Mammary epithelial cell (primary cell): ENCODE data around the gene KIFC3.

Experiments used
- EZH2 ChIP-seq: IDR thresholded peaks from 2 replicates; pipeline ENCODE4 v1.6.1; 2012; ENCODE audit warnings: low read length, inconsistent platforms, borderline replicate concordance
- TF ChIP-seq, protein P1 (sequence below), 2 donors: IDR thresholded peaks in 1 of 2; conservative IDR thresholded peaks in 1 of 2; 2 replicates each; pipeline ENCODE4 v1.5.1; 2011 to 2012; ENCODE audit warnings: inconsistent platforms in 2 of 2, low read length in 2 of 2, mild to moderate bottlenecking in 2 of 2, control low read depth in 1 of 2, low read depth in 1 of 2; ENCODE audit not compliant: insufficient read depth in 1 of 2; ENCODE audit errors: extremely low read depth in 1 of 2

DNA sequence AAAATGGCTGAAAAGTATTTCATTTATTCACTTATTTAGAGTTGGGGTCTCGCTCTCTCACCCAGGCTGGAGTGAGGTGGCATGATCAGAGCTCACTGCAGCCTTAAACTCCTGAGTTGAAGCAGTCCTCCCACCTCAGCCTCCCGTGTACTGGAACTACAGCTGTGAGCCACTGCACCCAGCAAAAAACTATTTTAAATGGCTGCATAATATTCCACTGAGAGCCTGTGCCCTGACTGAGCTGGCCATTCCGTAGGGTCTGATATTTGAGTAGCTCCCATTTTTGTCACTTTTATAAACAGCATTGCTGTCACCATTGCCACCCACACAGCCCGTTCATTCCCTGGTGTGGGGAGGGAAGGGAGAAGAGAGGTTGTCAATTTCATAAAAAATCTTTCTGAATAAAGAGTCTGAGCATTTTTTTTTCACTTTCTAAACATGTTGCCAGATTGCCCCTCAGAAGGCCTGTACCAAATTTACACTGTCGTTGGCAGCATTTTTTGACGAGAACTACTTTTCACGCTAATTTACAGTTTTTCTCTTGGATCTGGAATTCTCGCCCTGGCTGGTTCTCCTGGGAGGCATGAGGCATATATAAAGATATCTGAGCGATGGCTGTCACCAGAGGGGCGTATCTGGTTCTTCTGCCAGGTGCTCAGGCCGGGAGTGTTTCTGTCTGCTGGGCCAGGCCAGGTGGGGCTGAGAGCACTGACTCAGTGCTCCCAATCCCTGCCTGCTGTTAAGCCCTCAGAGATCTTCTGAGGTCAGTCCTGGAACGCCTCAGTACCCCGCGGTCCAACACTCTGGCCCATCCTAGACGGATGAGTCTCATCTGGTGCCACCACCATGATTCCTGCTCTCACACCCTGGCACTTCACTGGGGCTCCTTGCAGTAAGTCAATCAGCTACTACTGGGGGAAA, 7.2 kb upstream of the KIFC3 start:
- TF ChIP-seq, protein P1, sequence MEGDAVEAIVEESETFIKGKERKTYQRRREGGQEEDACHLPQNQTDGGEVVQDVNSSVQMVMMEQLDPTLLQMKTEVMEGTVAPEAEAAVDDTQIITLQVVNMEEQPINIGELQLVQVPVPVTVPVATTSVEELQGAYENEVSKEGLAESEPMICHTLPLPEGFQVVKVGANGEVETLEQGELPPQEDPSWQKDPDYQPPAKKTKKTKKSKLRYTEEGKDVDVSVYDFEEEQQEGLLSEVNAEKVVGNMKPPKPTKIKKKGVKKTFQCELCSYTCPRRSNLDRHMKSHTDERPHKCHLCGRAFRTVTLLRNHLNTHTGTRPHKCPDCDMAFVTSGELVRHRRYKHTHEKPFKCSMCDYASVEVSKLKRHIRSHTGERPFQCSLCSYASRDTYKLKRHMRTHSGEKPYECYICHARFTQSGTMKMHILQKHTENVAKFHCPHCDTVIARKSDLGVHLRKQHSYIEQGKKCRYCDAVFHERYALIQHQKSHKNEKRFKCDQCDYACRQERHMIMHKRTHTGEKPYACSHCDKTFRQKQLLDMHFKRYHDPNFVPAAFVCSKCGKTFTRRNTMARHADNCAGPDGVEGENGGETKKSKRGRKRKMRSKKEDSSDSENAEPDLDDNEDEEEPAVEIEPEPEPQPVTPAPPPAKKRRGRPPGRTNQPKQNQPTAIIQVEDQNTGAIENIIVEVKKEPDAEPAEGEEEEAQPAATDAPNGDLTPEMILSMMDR (conservative IDR thresholded peaks at IDR 0.05 in 1 of 2, IDR thresholded peaks at IDR 0.05 in 1 of 2; ENCODE audit: extremely low read depth in 1 of 2, insufficient read depth in 1 of 2, low read depth in 1 of 2, low read length in 2 of 2), result no peak
- TF ChIP-seq EZH2, result no peak
